Spinal cord (tissue), 10 donors: ENCODE measurements around the gene PPOX. TPM values are rescaled to one million over a fixed set of nuclear protein-coding genes. Genes with fewer than 3 reads are reported as not detected.
A peak's percentile ranks its signal among the peaks of the same experiment; 100 is the strongest.

Source experiments
- DNase-seq, 6 donors: peaks; one replicate each; pipeline versions ENCODE4 v3.0.0 to v3.0.0-alpha.2; 2013 to 2015; ENCODE audit warnings: low spot score in 6 of 6, low read depth in 4 of 6
- H3K27ac ChIP-seq: one replicate; pipeline ENCODE4 v1.5.1; 2013; ENCODE audit warnings: low read depth, low read length, control low read depth
- H3K27me3 ChIP-seq: one replicate; pipeline ENCODE4 v1.6.1; 2013; ENCODE audit warnings: low read length; ENCODE audit not compliant: control insufficient read depth, insufficient read depth
- H3K36me3 ChIP-seq: one replicate; pipeline ENCODE4 v1.6.1; 2013; ENCODE audit warnings: low read length; ENCODE audit not compliant: control insufficient read depth, insufficient read depth
- H3K4me1 ChIP-seq: one replicate; pipeline ENCODE4 v1.6.1; 2013; ENCODE audit warnings: low read length; ENCODE audit not compliant: control insufficient read depth, insufficient read depth
- H3K4me3 ChIP-seq: one replicate; pipeline ENCODE4 v1.5.1; 2013; ENCODE audit warnings: low read depth, low read length, control low read depth
- H3K9me3 ChIP-seq: one replicate; pipeline ENCODE4 v1.6.1; 2013; ENCODE audit warnings: low read length; ENCODE audit not compliant: control insufficient read depth, insufficient read depth
- WGBS: methylation state at CpG from one replicate; pipeline ENCODE4 v1.1.5; 2013; ENCODE audit warnings: missing lambda C conversion rate; ENCODE audit not compliant: insufficient coverage; 5-methylcytosine and 5-hydroxymethylcytosine counted together
- long read RNA-seq, 4 donors: transcript quantifications; one replicate each; lab custom pipeline, GENCODE V29; 2026
- polyA plus RNA-seq, 2 donors: library from polyadenylated mRNA; unstranded; fragments of 120-200 nt; gene quantifications; one replicate each; pipeline ENCODE4 v1.2.1, GENCODE V29; 2013; ENCODE audit not compliant: insufficient read length in 2 of 2
- total RNA-seq, 2 donors: library from RNA; depleted of rRNA in 1 of 2; stranded (reverse); fragments of 120-200 nt in 1 of 2; fragments of >200 nt in 1 of 2; gene quantifications; one replicate each; pipeline versions ENCODE4 v1.2.3 to v1.2.4, GENCODE V29; 2013 to 2014
- donor health status: healthy.

The PPOX gene
- total RNA-seq (10 to 100 TPM; 21.7 to 47.9 TPM), polyA plus RNA-seq (10 to 100 TPM; 53.0 to 69.6 TPM)
- long read RNA-seq, donor 1, partial matches to known transcripts, result 42 of 63 reads
- long read RNA-seq, donor 1, other reads (novel, unspliced or antisense), result 10 of 63 reads
- long read RNA-seq, donor 2, partial matches to known transcripts, result 5 of 7 reads
- long read RNA-seq, donor 2, other reads (novel, unspliced or antisense), result 0 of 7 reads
- long read RNA-seq, donor 3, partial matches to known transcripts, result 0 of 4 reads
- long read RNA-seq, donor 3, other reads (novel, unspliced or antisense), result 0 of 4 reads
- long read RNA-seq, donor 4, partial matches to known transcripts, result 51 of 117 reads
- long read RNA-seq, donor 4, other reads (novel, unspliced or antisense), result 61 of 117 reads

- DNase-seq, result peak; percentile 96 to 100 (median 98)
- H3K4me3 ChIP-seq, result peak within 1 kb of the TSS; percentile 91
- no peaks in the 10 kb centered on the region for H3K27me3 ChIP-seq
- H3K36me3 ChIP-seq, result peaks cover 70% of the 10 kb centered on the region
- H3K27ac ChIP-seq, result peak within 1 kb of the TSS; percentile 95
- no peaks in the 10 kb centered on the region for H3K9me3 ChIP-seq
- H3K4me1 ChIP-seq, result peaks cover 39% of the 10 kb centered on the region
- 0% methylated on average over 49 of the region's 54 CpGs for WGBS
Observed at GRCh38 chr1:161165742-161166668, at the start of gene PPOX. Gene PPOX, plus strand, starts transcription at chr1:161166426. Its CDS starts 422 bp downstream, at chr1:161166848.

GRCh38 chr1:161117759-161118581, 48.3 kb upstream of the PPOX start, which contains the start of the genes NIT1 and PFDN2:
Gene NIT1, plus strand, starts transcription at chr1:161118105. Its CDS starts 72 bp downstream, at chr1:161118177.
Gene PFDN2, minus strand, starts transcription at chr1:161118037. Its CDS starts 11 bp downstream, at chr1:161118026.
- Histone ChIP-seq H3K4me3 (peak within 1 kb of the TSS; percentile 73), H3K27ac (peak within 1 kb of the TSS; percentile 88), H3K9me3 (no peaks in the 10 kb centered on the region), H3K27me3 (no peaks in the 10 kb centered on the region), H3K4me1 (peaks cover 25% of the 10 kb centered on the region), H3K36me3 (peaks cover 31% of the 10 kb centered on the region)
- 0% methylated on average over 55 of the region's 58 CpGs for WGBS
- DNase-seq, result peak; percentile 71 to 95 (median 80)

GRCh38 chr1:161119092-161119903, 46.9 kb upstream of the PPOX start:
- Histone ChIP-seq H3K9me3 (no peaks in the 10 kb centered on the region), H3K4me1 (peaks cover 25% of the 10 kb centered on the region), H3K4me3 (peak overlapping the region; percentile 73), H3K36me3 (peaks cover 44% of the 10 kb centered on the region), H3K27me3 (no peaks in the 10 kb centered on the region), H3K27ac (peak overlapping the region; percentile 49)
- DNase-seq, result peak in 3 of 6 donors; percentile 15 to 83 (median 57)
- 54% methylated on average over 9 of the region's 10 CpGs for WGBS

GRCh38 chr1:161121042-161121650, 45.1 kb upstream of the PPOX start:
- no peaks in the 10 kb centered on the region for H3K9me3 ChIP-seq
- H3K27ac ChIP-seq, result no peak overlapping the region
- H3K4me1 ChIP-seq, result peaks cover 23% of the 10 kb centered on the region
- no peak for DNase-seq
- no peaks in the 10 kb centered on the region for H3K27me3 ChIP-seq
- no CpG with 5 or more reads among the region's 3 CpGs for WGBS
- peaks cover 52% of the 10 kb centered on the region for H3K36me3 ChIP-seq
- H3K4me3 ChIP-seq, result no peak overlapping the region

GRCh38 chr1:161121834-161122233, 44.4 kb upstream of the PPOX start:
- H3K9me3 ChIP-seq, result no peaks in the 10 kb centered on the region
- peaks cover 50% of the 10 kb centered on the region for H3K36me3 ChIP-seq
- no peak overlapping the region for H3K27ac ChIP-seq
- DNase-seq, result no peak
- H3K4me1 ChIP-seq, result peaks cover 17% of the 10 kb centered on the region
- 70% methylated on average over 2 of the region's 4 CpGs for WGBS
- no peak overlapping the region for H3K4me3 ChIP-seq
- H3K27me3 ChIP-seq, result no peaks in the 10 kb centered on the region

- Histone ChIP-seq H3K27me3 (no peaks in the 10 kb centered on the region), H3K4me3 (no peak overlapping the region), H3K4me1 (peaks cover 13% of the 10 kb centered on the region), H3K27ac (no peak overlapping the region), H3K36me3 (peaks cover 53% of the 10 kb centered on the region), H3K9me3 (no peaks in the 10 kb centered on the region)
- DNase-seq, result no peak
- WGBS, result 88% methylated on average over 6 of the region's 6 CpGs
Observed at GRCh38 chr1:161122967-161123366, 43.3 kb upstream of the PPOX start.

GRCh38 chr1:161127649-161128048, 38.6 kb upstream of the PPOX start:
- no peak overlapping the region for H3K27ac ChIP-seq
- DNase-seq, result no peak
- no CpG with 5 or more reads among the region's 2 CpGs for WGBS
- H3K36me3 ChIP-seq, result peaks cover 42% of the 10 kb centered on the region
- H3K9me3 ChIP-seq, result no peaks in the 10 kb centered on the region
- H3K4me3 ChIP-seq, result no peak overlapping the region
- H3K27me3 ChIP-seq, result no peaks in the 10 kb centered on the region
- no peaks in the 10 kb centered on the region for H3K4me1 ChIP-seq

- Histone ChIP-seq H3K36me3 (peaks cover 30% of the 10 kb centered on the region), H3K4me3 (no peak overlapping the region), H3K9me3 (no peaks in the 10 kb centered on the region), H3K27me3 (no peaks in the 10 kb centered on the region), H3K27ac (no peak overlapping the region), H3K4me1 (peaks cover 4% of the 10 kb centered on the region)
- WGBS, result 92% methylated on average over 2 of the region's 4 CpGs
- no peak for DNase-seq
Observed at GRCh38 chr1:161128591-161129420, 37.4 kb upstream of the PPOX start.
